GM12865 (cell line): ENCODE data around the gene AMOTL1.

Experiments used
- DNase-seq: peaks from one replicate; pipeline ENCODE4 v3.0.0; 2010; ENCODE audit warnings: low read depth
- H3K4me3 ChIP-seq: 2 replicates; pipeline ENCODE4 v1.5.1; 2011; ENCODE audit warnings: mild to moderate bottlenecking, low read depth, low read length, control low read depth
- TF ChIP-seq, protein P1 (sequence below): IDR thresholded peaks from 2 replicates; pipeline ENCODE4 v1.5.1; 2011; ENCODE audit warnings: low read length, control low read depth, low read depth, inconsistent platforms; ENCODE audit not compliant: insufficient read depth; ENCODE audit errors: missing control alignments

AMOTL1 gene

DNA sequence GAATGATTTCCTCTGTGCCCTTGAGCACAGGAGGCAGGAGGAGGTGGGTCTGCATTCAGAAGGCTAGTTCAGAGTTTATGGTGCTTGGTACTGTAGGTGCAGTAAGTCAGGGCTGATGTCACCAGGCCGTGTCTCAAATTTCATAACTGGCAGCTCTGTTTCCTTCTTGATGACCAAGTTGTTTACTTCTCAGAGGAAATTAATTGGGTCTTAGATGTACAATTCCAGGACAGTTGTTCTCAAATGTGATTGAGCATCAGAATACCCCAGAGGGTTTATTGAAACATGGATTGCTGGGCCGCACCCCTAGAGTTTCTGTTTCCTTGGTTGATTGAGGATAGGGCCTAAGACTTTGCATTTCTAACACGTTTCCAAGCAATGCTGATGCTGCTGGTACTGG lies 6.2 kb downstream of the AMOTL1 start:
- TF ChIP-seq, protein P1, sequence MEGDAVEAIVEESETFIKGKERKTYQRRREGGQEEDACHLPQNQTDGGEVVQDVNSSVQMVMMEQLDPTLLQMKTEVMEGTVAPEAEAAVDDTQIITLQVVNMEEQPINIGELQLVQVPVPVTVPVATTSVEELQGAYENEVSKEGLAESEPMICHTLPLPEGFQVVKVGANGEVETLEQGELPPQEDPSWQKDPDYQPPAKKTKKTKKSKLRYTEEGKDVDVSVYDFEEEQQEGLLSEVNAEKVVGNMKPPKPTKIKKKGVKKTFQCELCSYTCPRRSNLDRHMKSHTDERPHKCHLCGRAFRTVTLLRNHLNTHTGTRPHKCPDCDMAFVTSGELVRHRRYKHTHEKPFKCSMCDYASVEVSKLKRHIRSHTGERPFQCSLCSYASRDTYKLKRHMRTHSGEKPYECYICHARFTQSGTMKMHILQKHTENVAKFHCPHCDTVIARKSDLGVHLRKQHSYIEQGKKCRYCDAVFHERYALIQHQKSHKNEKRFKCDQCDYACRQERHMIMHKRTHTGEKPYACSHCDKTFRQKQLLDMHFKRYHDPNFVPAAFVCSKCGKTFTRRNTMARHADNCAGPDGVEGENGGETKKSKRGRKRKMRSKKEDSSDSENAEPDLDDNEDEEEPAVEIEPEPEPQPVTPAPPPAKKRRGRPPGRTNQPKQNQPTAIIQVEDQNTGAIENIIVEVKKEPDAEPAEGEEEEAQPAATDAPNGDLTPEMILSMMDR = no peak
- no peak overlapping the region for H3K4me3 ChIP-seq
- no peak for DNase-seq

DNA sequence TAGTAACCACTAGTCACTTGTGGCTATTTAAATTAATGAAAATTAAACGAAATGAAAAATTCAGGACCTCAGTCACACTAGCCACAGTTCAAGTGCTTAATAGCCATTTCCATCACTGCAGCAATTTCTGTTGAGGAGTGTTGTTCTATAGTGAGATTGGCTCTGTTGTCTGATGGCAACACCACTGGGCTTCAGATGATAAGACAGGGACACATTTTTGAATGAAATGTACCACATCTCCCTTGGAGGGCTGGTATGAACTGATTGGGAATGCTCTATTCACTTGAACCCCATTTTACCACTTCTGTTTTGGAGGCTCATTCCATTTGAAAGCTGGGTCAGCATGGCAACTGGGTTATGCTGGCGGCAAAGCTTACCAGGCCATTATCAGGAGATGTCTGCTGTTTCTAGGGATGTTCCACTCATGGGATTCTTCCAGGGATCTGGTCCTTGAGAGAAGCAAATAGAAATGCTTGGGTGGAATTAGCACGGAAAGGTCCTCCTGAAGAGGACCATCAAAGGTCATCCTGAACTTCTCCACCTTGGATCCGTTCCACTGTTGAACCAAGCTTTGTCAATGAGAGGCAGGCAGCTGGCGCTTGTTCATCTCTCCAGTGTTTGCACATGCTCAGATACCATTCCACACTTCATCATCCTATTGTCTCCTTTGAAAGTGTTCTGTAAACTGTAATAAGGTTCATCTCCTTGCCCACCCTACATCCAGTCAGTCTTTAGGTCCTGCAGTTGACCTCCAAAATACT lies 7.6 kb downstream of the AMOTL1 start:
- H3K4me3 ChIP-seq = no peak overlapping the region
- TF ChIP-seq, protein P1 = no peak
- DNase-seq = no peak

DNA sequence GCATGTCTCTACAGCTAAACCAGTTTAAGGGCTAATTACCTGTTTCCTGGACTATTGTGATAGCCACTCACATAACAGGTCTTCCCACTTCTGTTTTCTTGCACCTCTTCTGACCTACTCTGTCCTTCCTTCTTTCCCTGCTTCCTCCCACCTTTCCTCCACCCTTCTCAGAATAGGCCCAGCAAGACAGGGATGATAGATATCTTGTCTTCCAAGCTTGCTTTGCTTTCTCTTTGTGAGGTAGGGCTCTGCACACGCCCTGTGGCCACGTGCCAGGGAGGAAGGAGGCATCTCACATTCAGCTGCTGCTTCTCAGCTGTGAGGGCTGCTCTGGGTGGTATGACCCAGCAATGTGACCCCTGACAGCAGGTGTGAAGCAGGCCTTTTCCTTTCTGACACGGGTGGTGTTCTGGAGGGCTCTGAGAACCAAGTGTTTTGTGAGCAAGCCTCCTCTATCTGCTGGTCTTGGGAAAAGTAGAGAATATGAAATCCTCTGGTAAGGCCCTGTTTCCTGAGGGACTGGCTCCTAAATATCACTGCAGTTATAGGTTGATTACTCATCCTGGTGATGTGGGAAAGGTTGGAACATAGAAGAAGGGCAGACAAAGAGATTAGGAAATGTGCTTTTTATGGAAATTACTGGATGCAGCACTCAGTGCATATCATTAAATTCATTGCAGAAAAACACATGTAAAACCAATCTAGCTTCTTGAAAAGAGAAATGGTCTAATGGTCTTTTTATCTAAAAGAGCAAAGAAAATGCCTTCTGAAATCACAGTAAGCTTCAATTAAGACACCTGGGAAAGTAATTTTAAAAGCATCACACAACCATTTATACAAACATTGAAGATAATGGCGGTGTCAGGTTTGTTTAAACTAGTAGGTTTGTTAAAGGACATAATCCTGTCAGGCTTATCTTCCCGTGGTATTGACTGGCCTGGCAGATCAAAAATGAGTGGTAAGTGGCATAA lies 8.5 kb downstream of the AMOTL1 start:
- TF ChIP-seq, protein P1 = no peak
- DNase-seq = no peak

DNA sequence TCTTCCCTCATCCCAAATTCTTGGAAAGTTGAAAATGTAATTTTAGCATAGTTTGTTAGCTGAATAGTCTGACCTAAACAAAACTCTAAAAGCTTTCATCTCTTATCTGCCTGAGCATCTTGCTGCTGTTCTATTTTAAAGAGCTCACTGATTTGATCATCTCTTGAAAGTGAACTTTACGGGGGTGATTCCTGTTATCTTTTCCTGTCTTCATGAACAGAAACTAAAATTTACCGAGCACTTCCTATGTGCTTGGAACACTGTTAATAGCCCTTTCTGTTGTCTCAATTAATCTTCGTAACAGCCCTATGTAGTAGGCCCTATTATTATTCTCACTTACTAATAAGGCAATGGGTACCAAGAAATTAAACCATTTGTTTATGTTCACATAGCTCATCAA lies 12.3 kb downstream of the AMOTL1 start:
- no peak for DNase-seq

More for the DNA sequence above, 8.5 kb downstream of the AMOTL1 start:
- no peak overlapping the region for H3K4me3 ChIP-seq

DNA sequence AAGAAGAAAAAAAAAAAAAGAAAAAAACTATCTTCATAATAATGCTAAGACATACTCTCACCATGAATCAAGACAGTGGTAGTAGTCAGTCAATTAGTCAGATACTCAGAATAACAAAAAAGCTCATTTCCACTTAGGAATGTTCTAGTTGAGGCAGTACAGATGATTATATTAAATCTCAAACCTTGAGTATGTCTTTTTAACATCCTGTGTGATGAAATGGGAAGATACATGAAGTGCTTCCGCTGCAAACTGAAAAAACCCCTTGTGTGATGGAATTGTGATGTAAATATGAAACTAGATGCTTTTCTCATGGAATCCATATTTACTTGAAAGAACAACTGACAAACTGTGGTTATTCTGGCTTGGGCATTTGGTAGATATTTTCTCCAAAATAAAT lies 13.7 kb downstream of the AMOTL1 start:
- DNase-seq = no peak
- H3K4me3 ChIP-seq = no peak overlapping the region
- TF ChIP-seq, protein P1 = no peak

More for the DNA sequence above, 12.3 kb downstream of the AMOTL1 start:
- H3K4me3 ChIP-seq = no peak overlapping the region
- TF ChIP-seq, protein P1 = no peak

DNA sequence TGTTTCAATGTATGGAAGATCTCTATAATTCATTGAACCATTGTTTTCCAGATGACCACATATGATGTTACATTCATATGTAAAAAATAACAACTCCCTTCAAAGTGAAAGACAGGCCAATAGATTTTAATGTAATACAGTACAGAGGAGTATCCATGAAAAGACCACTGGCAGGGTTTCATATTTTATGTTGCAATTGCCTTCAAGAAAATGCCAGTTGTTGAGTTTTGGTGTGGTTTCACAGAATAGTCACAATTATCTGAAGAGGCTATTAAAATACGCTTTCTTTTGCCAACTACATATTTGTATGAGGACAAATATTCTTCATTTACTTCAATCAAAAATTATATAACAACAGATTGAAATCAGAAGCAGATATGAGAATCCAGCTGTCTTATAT lies 14.3 kb downstream of the AMOTL1 start:
- no peak overlapping the region for H3K4me3 ChIP-seq
- TF ChIP-seq, protein P1 = no peak
- DNase-seq = no peak
